ENCODE results near the gene ZRANB1.

- TF ChIP-seq, protein P1, sequence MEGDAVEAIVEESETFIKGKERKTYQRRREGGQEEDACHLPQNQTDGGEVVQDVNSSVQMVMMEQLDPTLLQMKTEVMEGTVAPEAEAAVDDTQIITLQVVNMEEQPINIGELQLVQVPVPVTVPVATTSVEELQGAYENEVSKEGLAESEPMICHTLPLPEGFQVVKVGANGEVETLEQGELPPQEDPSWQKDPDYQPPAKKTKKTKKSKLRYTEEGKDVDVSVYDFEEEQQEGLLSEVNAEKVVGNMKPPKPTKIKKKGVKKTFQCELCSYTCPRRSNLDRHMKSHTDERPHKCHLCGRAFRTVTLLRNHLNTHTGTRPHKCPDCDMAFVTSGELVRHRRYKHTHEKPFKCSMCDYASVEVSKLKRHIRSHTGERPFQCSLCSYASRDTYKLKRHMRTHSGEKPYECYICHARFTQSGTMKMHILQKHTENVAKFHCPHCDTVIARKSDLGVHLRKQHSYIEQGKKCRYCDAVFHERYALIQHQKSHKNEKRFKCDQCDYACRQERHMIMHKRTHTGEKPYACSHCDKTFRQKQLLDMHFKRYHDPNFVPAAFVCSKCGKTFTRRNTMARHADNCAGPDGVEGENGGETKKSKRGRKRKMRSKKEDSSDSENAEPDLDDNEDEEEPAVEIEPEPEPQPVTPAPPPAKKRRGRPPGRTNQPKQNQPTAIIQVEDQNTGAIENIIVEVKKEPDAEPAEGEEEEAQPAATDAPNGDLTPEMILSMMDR (IDR thresholded peaks at IDR 0.05), result no peak
- no peak for TF ChIP-seq EZH2 (IDR thresholded peaks at IDR 0.05)
Measured at GRCh38 chr10:124997306-124997705, 55.4 kb downstream of the ZRANB1 start.

All from neural progenitor cell (in vitro differentiated cells).